ENCODE data around the gene TXNL4A.

Gene TXNL4A

GRCh38 chr18:79951545-79952455, 36.6 kb downstream of the TXNL4A start, which contains the start of gene SLC66A2:
SLC66A2 (minus strand) TSS chr18:79951653; CDS start chr18:79950926, 727 bp downstream.
- Mint-ChIP-seq H3K4me1 (ENCODE audit: low read depth) (peaks cover 38% of the 10 kb centered on the region), H3K9me3 (no peaks in the 10 kb centered on the region), H3K4me3 (peak within 1 kb of the TSS; percentile 83), H3K27ac (peak within 1 kb of the TSS; percentile 60), H3K27me3 (no peaks in the 10 kb centered on the region), H3K36me3 (ENCODE audit: low read depth) (peaks cover 24% of the 10 kb centered on the region)
- peak; percentile 98 for DNase-seq

- H3K36me3 Mint-ChIP-seq (ENCODE audit: low read depth), result peaks cover 31% of the 10 kb centered on the region
- H3K4me3 Mint-ChIP-seq, result peak overlapping the region; percentile 83
- DNase-seq, result peak; percentile 55
- peak overlapping the region; percentile 60 for H3K27ac Mint-ChIP-seq
- no peaks in the 10 kb centered on the region for H3K27me3 Mint-ChIP-seq
- H3K9me3 Mint-ChIP-seq, result no peaks in the 10 kb centered on the region
- H3K4me1 Mint-ChIP-seq (ENCODE audit: low read depth), result peaks cover 45% of the 10 kb centered on the region
These were observed 37.6 kb downstream of the TXNL4A start for GRCh38 chr18:79950515-79951341.

GRCh38 chr18:79949697-79950487, 38.5 kb downstream of the TXNL4A start:
- H3K36me3 Mint-ChIP-seq (ENCODE audit: low read depth), result peaks cover 31% of the 10 kb centered on the region
- peaks cover 48% of the 10 kb centered on the region for H3K4me1 Mint-ChIP-seq (ENCODE audit: low read depth)
- H3K4me3 Mint-ChIP-seq, result peak overlapping the region; percentile 83
- H3K9me3 Mint-ChIP-seq, result no peaks in the 10 kb centered on the region
- DNase-seq, result no peak
- H3K27me3 Mint-ChIP-seq, result no peaks in the 10 kb centered on the region
- H3K27ac Mint-ChIP-seq, result peak overlapping the region; percentile 70

GRCh38 chr18:79948719-79949411, 39.5 kb downstream of the TXNL4A start:
- no peak overlapping the region for H3K27ac Mint-ChIP-seq
- peaks cover 31% of the 10 kb centered on the region for H3K36me3 Mint-ChIP-seq (ENCODE audit: low read depth)
- H3K4me1 Mint-ChIP-seq (ENCODE audit: low read depth), result peaks cover 56% of the 10 kb centered on the region
- DNase-seq, result no peak
- no peaks in the 10 kb centered on the region for H3K27me3 Mint-ChIP-seq
- peak overlapping the region; percentile 83 for H3K4me3 Mint-ChIP-seq
- no peaks in the 10 kb centered on the region for H3K9me3 Mint-ChIP-seq

- peaks cover 58% of the 10 kb centered on the region for H3K4me1 Mint-ChIP-seq (ENCODE audit: low read depth)
- no peak overlapping the region for H3K4me3 Mint-ChIP-seq
- no peak for DNase-seq
- no peak overlapping the region for H3K27ac Mint-ChIP-seq
- peaks cover 34% of the 10 kb centered on the region for H3K36me3 Mint-ChIP-seq (ENCODE audit: low read depth)
- H3K27me3 Mint-ChIP-seq, result no peaks in the 10 kb centered on the region
- H3K9me3 Mint-ChIP-seq, result no peaks in the 10 kb centered on the region
These were observed 40.3 kb downstream of the TXNL4A start for GRCh38 chr18:79947881-79948610.

GRCh38 chr18:79947054-79947755, 41.2 kb downstream of the TXNL4A start:
- Mint-ChIP-seq H3K4me3 (no peak overlapping the region), H3K27me3 (no peaks in the 10 kb centered on the region), H3K36me3 (ENCODE audit: low read depth) (peaks cover 43% of the 10 kb centered on the region), H3K27ac (no peak overlapping the region), H3K9me3 (no peaks in the 10 kb centered on the region), H3K4me1 (ENCODE audit: low read depth) (peaks cover 62% of the 10 kb centered on the region)
- DNase-seq, result no peak

GRCh38 chr18:79945118-79946042, 43.0 kb downstream of the TXNL4A start:
- Mint-ChIP-seq H3K4me3 (no peak overlapping the region), H3K9me3 (no peaks in the 10 kb centered on the region), H3K36me3 (ENCODE audit: low read depth) (peaks cover 58% of the 10 kb centered on the region), H3K4me1 (ENCODE audit: low read depth) (peaks cover 60% of the 10 kb centered on the region), H3K27ac (no peak overlapping the region), H3K27me3 (no peaks in the 10 kb centered on the region)
- no peak for DNase-seq

- peaks cover 54% of the 10 kb centered on the region for H3K4me1 Mint-ChIP-seq (ENCODE audit: low read depth)
- no peak overlapping the region for H3K4me3 Mint-ChIP-seq
These were observed 43.6 kb downstream of the TXNL4A start for GRCh38 chr18:79944746-79945117.

GRCh38 chr18:79944126-79944731, 44.1 kb downstream of the TXNL4A start:
- Mint-ChIP-seq H3K4me1 (ENCODE audit: low read depth) (peaks cover 51% of the 10 kb centered on the region), H3K27me3 (no peaks in the 10 kb centered on the region), H3K36me3 (ENCODE audit: low read depth) (peaks cover 59% of the 10 kb centered on the region), H3K9me3 (no peaks in the 10 kb centered on the region), H3K4me3 (no peak overlapping the region), H3K27ac (peak overlapping the region; percentile 75)
- DNase-seq, result no peak

More at GRCh38 chr18:79944746-79945117, 43.6 kb downstream of the TXNL4A start:
- no peaks in the 10 kb centered on the region for H3K9me3 Mint-ChIP-seq
- DNase-seq, result no peak
- H3K27me3 Mint-ChIP-seq, result no peaks in the 10 kb centered on the region
- peaks cover 59% of the 10 kb centered on the region for H3K36me3 Mint-ChIP-seq (ENCODE audit: low read depth)
- H3K27ac Mint-ChIP-seq, result peak overlapping the region; percentile 75

- Mint-ChIP-seq H3K4me3 (no peak overlapping the region), H3K27me3 (no peaks in the 10 kb centered on the region), H3K4me1 (ENCODE audit: low read depth) (peaks cover 45% of the 10 kb centered on the region), H3K9me3 (no peaks in the 10 kb centered on the region), H3K36me3 (ENCODE audit: low read depth) (peaks cover 59% of the 10 kb centered on the region), H3K27ac (no peak overlapping the region)
- DNase-seq, result peak; percentile 28
These were observed 44.7 kb downstream of the TXNL4A start for GRCh38 chr18:79943608-79944125.

GRCh38 chr18:79942786-79943607, 45.4 kb downstream of the TXNL4A start:
- H3K9me3 Mint-ChIP-seq, result no peaks in the 10 kb centered on the region
- H3K36me3 Mint-ChIP-seq (ENCODE audit: low read depth), result peaks cover 63% of the 10 kb centered on the region
- no peak overlapping the region for H3K27ac Mint-ChIP-seq
- no peaks in the 10 kb centered on the region for H3K27me3 Mint-ChIP-seq
- peak; percentile 22 for DNase-seq
- H3K4me1 Mint-ChIP-seq (ENCODE audit: low read depth), result peaks cover 39% of the 10 kb centered on the region
- no peak overlapping the region for H3K4me3 Mint-ChIP-seq

Data from activated T-cell treated with anti-CD3 and anti-CD28 coated beads, Interleukin-2, amount 50 U/mL, for 24 hours (primary cell).